ENCODE results near the gene COG7.

GRCh38 chr16:23424292-23424958 lies 28.6 kb downstream of the COG7 start:
- no peak for TF ChIP-seq CTCF (tag by site-specific recombination; IDR thresholded peaks at IDR 0.05)
- TF ChIP-seq YY1 (tag by site-specific recombination; IDR thresholded peaks at IDR 0.05), result no peak
- TF ChIP-seq, protein P1, sequence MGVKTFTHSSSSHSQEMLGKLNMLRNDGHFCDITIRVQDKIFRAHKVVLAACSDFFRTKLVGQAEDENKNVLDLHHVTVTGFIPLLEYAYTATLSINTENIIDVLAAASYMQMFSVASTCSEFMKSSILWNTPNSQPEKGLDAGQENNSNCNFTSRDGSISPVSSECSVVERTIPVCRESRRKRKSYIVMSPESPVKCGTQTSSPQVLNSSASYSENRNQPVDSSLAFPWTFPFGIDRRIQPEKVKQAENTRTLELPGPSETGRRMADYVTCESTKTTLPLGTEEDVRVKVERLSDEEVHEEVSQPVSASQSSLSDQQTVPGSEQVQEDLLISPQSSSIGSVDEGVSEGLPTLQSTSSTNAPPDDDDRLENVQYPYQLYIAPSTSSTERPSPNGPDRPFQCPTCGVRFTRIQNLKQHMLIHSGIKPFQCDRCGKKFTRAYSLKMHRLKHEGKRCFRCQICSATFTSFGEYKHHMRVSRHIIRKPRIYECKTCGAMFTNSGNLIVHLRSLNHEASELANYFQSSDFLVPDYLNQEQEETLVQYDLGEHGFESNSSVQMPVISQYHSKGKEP (tag by site-specific recombination; IDR thresholded peaks at IDR 0.05), result no peak
- TF ChIP-seq ZNF768 (tag by site-specific recombination; IDR thresholded peaks at IDR 0.05), result no peak
- TF ChIP-seq, protein P2, sequence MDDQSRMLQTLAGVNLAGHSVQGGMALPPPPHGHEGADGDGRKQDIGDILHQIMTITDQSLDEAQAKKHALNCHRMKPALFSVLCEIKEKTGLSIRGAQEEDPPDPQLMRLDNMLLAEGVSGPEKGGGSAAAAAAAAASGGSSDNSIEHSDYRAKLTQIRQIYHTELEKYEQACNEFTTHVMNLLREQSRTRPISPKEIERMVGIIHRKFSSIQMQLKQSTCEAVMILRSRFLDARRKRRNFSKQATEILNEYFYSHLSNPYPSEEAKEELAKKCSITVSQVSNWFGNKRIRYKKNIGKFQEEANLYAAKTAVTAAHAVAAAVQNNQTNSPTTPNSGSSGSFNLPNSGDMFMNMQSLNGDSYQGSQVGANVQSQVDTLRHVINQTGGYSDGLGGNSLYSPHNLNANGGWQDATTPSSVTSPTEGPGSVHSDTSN (CRISPR knock-in tag; IDR thresholded peaks at IDR 0.05), result no peak
- TF ChIP-seq, protein P3, sequence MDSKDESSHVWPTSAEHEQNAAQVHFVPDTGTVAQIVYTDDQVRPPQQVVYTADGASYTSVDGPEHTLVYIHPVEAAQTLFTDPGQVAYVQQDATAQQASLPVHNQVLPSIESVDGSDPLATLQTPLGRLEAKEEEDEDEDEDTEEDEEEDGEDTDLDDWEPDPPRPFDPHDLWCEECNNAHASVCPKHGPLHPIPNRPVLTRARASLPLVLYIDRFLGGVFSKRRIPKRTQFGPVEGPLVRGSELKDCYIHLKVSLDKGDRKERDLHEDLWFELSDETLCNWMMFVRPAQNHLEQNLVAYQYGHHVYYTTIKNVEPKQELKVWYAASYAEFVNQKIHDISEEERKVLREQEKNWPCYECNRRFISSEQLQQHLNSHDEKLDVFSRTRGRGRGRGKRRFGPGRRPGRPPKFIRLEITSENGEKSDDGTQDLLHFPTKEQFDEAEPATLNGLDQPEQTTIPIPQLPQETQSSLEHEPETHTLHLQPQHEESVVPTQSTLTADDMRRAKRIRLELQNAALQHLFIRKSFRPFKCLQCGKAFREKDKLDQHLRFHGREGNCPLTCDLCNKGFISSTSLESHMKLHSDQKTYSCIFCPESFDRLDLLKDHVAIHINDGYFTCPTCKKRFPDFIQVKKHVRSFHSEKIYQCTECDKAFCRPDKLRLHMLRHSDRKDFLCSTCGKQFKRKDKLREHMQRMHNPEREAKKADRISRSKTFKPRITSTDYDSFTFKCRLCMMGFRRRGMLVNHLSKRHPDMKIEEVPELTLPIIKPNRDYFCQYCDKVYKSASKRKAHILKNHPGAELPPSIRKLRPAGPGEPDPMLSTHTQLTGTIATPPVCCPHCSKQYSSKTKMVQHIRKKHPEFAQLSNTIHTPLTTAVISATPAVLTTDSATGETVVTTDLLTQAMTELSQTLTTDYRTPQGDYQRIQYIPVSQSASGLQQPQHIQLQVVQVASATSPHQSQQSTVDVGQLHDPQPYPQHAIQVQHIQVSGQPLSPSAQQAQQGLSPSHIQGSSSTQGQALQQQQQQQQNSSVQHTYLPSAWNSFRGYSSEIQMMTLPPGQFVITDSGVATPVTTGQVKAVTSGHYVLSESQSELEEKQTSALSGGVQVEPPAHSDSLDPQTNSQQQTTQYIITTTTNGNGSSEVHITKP (tag by site-specific recombination; IDR thresholded peaks at IDR 0.05), result no peak
- no peak for TF ChIP-seq ZNF521 (tag by site-specific recombination; IDR thresholded peaks at IDR 0.05)
- TF ChIP-seq ZNF426 (tag by site-specific recombination; IDR thresholded peaks at IDR 0.05), result no peak
- TF ChIP-seq ZNF114 (tag by site-specific recombination; IDR thresholded peaks at IDR 0.05), result no peak
- TF ChIP-seq ZFP69B (tag by site-specific recombination; IDR thresholded peaks at IDR 0.05), result no peak
